ENCODE data around the gene ZNF69. TPM values are rescaled to one million over a fixed set of nuclear protein-coding genes. Genes with fewer than 3 reads are reported as not detected.
"Not testable (repeated sequence)": the region's sequence is repeated elsewhere in the genome, so short reads cannot be mapped to it uniquely, and the experiment has no call there.

Gene ZNF69
- 2.1 TPM for polyA plus RNA-seq

- peak within 1 kb of the TSS; percentile 90 to 97 (median 94) for H3K4me3 Mint-ChIP-seq
- no peaks in the 10 kb centered on the region for H3K36me3 Mint-ChIP-seq
- H3K27me3 Mint-ChIP-seq: peaks cover 4% of the 10 kb centered on the region
- peaks cover 0 to 4% (median 0%) of the 10 kb centered on the region in 3 donors for H3K9me3 Mint-ChIP-seq
- H3K4me1 Mint-ChIP-seq: peaks cover 9 to 18% (median 12%) of the 10 kb centered on the region in 3 donors
- H3K27ac Mint-ChIP-seq: peak within 1 kb of the TSS in 1 of 3 donors; percentile 43
Measured at GRCh38 chr19:11887611-11888531, at the start of gene ZNF69. TSS of gene ZNF69 (plus strand) at chr19:11887782. CDS start at chr19:11887924, 142 bp downstream.

GRCh38 chr19:11843722-11844121 lies 43.9 kb upstream of the ZNF69 start:
- Mint-ChIP-seq H3K36me3 (no peaks in the 10 kb centered on the region), H3K4me1 (peaks cover 6 to 7% (median 6%) of the 10 kb centered on the region in 3 donors), H3K27ac (no peak overlapping the region)

GRCh38 chr19:11847615-11848014 lies 40.0 kb upstream of the ZNF69 start:
- not testable (repeated sequence) for H3K36me3 Mint-ChIP-seq, H3K27me3 Mint-ChIP-seq, H3K9me3 Mint-ChIP-seq
- Mint-ChIP-seq H3K4me3 (peak overlapping the region in 3 of 4 donors; percentile 83 to 95 (median 85)), H3K4me1 (peaks cover 14 to 22% (median 17%) of the 10 kb centered on the region in 3 donors), H3K27ac (peak overlapping the region in 1 of 3 donors; percentile 83)

More at GRCh38 chr19:11843722-11844121, 43.9 kb upstream of the ZNF69 start:
- Mint-ChIP-seq H3K4me3 (no peak overlapping the region), H3K9me3 (peaks cover 0 to 7% (median 0%) of the 10 kb centered on the region in 3 donors), H3K27me3 (peaks cover 2% of the 10 kb centered on the region)

GRCh38 chr19:11848200-11848593 lies 39.4 kb upstream of the ZNF69 start:
- Mint-ChIP-seq H3K9me3 (peaks cover 0 to 3% (median 1%) of the 10 kb centered on the region in 3 donors), H3K27ac (peak overlapping the region; percentile 83 to 97 (median 87)), H3K4me3 (peak overlapping the region; percentile 83 to 97 (median 95)), H3K27me3 (no peaks in the 10 kb centered on the region), H3K4me1 (peaks cover 14 to 22% (median 17%) of the 10 kb centered on the region in 3 donors), H3K36me3 (peaks cover 5% of the 10 kb centered on the region)

GRCh38 chr19:11848594-11849469 lies 38.8 kb upstream of the ZNF69 start, which contains the start of gene ZNF439:
TSS of gene ZNF439 (plus strand) at chr19:11848726. CDS start at chr19:11848868, 142 bp downstream.
- Mint-ChIP-seq H3K36me3 (peaks cover 7% of the 10 kb centered on the region), H3K4me1 (peaks cover 14 to 22% (median 17%) of the 10 kb centered on the region in 3 donors), H3K27ac (peak within 1 kb of the TSS; percentile 83 to 97 (median 87)), H3K9me3 (peaks cover 0 to 1% (median 0%) of the 10 kb centered on the region in 3 donors), H3K27me3 (no peaks in the 10 kb centered on the region), H3K4me3 (peak within 1 kb of the TSS; percentile 83 to 97 (median 95))

GRCh38 chr19:11850289-11850688 lies 37.3 kb upstream of the ZNF69 start:
- H3K27ac Mint-ChIP-seq, H3K9me3 Mint-ChIP-seq, H3K27me3 Mint-ChIP-seq: not testable (repeated sequence)
- peak overlapping the region in 2 of 4 donors; percentile 83 to 97 for H3K4me3 Mint-ChIP-seq
- H3K36me3 Mint-ChIP-seq: peaks cover 11% of the 10 kb centered on the region
- peaks cover 14 to 24% (median 17%) of the 10 kb centered on the region in 3 donors for H3K4me1 Mint-ChIP-seq

- no peaks in the 10 kb centered on the region for H3K27me3 Mint-ChIP-seq
- no peak overlapping the region for H3K4me3 Mint-ChIP-seq
- peak overlapping the region in 1 of 3 donors; percentile 39 for H3K27ac Mint-ChIP-seq
- peaks cover 22% of the 10 kb centered on the region for H3K36me3 Mint-ChIP-seq
- peaks cover 14 to 25% (median 14%) of the 10 kb centered on the region in 3 donors for H3K4me1 Mint-ChIP-seq
- H3K9me3 Mint-ChIP-seq: peaks cover 4 to 21% (median 6%) of the 10 kb centered on the region in 3 donors
Measured at GRCh38 chr19:11853358-11853757, 34.2 kb upstream of the ZNF69 start.

- peaks cover 0 to 8% (median 7%) of the 10 kb centered on the region in 3 donors for H3K4me1 Mint-ChIP-seq
- H3K27me3 Mint-ChIP-seq: no peaks in the 10 kb centered on the region
- H3K27ac Mint-ChIP-seq: no peak overlapping the region
- peaks cover 9 to 39% (median 10%) of the 10 kb centered on the region in 3 donors for H3K9me3 Mint-ChIP-seq
- H3K36me3 Mint-ChIP-seq: peaks cover 21% of the 10 kb centered on the region
- peak overlapping the region in 1 of 4 donors; percentile 9 for H3K4me3 Mint-ChIP-seq
Measured at GRCh38 chr19:11856596-11857250, 30.9 kb upstream of the ZNF69 start.

- peaks cover 10 to 50% (median 26%) of the 10 kb centered on the region in 3 donors for H3K9me3 Mint-ChIP-seq
- H3K4me1 Mint-ChIP-seq: peaks cover 0 to 5% (median 2%) of the 10 kb centered on the region in 3 donors
- no peak overlapping the region for H3K27ac Mint-ChIP-seq
- peaks cover 39% of the 10 kb centered on the region for H3K36me3 Mint-ChIP-seq
- H3K4me3 Mint-ChIP-seq: no peak overlapping the region
- H3K27me3 Mint-ChIP-seq: no peaks in the 10 kb centered on the region
Measured at GRCh38 chr19:11860721-11861120, 26.9 kb upstream of the ZNF69 start.

GRCh38 chr19:11861301-11861700 lies 26.3 kb upstream of the ZNF69 start:
- Mint-ChIP-seq H3K27me3 (no peaks in the 10 kb centered on the region), H3K4me3 (no peak overlapping the region), H3K36me3 (peaks cover 35% of the 10 kb centered on the region)

GRCh38 chr19:11867766-11868165 lies 19.8 kb upstream of the ZNF69 start:
- Mint-ChIP-seq H3K36me3 (peaks cover 35% of the 10 kb centered on the region), H3K9me3 (peaks cover 10 to 49% (median 38%) of the 10 kb centered on the region in 3 donors)
- H3K4me3 Mint-ChIP-seq, H3K4me1 Mint-ChIP-seq, H3K27me3 Mint-ChIP-seq, H3K27ac Mint-ChIP-seq: not testable (repeated sequence)

More at GRCh38 chr19:11861301-11861700, 26.3 kb upstream of the ZNF69 start:
- H3K27ac Mint-ChIP-seq: no peak overlapping the region
- peaks cover 10 to 46% (median 31%) of the 10 kb centered on the region in 3 donors for H3K9me3 Mint-ChIP-seq
- peaks cover 0 to 5% (median 2%) of the 10 kb centered on the region in 3 donors for H3K4me1 Mint-ChIP-seq

- peaks cover 0 to 2% (median 2%) of the 10 kb centered on the region in 3 donors for H3K4me1 Mint-ChIP-seq
- peaks cover 33% of the 10 kb centered on the region for H3K36me3 Mint-ChIP-seq
- H3K27me3 Mint-ChIP-seq: no peaks in the 10 kb centered on the region
- H3K27ac Mint-ChIP-seq: no peak overlapping the region
- H3K9me3 Mint-ChIP-seq: peaks cover 10 to 49% (median 37%) of the 10 kb centered on the region in 3 donors
- no peak overlapping the region for H3K4me3 Mint-ChIP-seq
Measured at GRCh38 chr19:11868188-11868587, 19.4 kb upstream of the ZNF69 start.

GRCh38 chr19:11872624-11873023 lies 15.0 kb upstream of the ZNF69 start:
- H3K27me3 Mint-ChIP-seq: no peaks in the 10 kb centered on the region
- peaks cover 0 to 2% (median 0%) of the 10 kb centered on the region in 3 donors for H3K4me1 Mint-ChIP-seq
- H3K27ac Mint-ChIP-seq: no peak overlapping the region
- H3K4me3 Mint-ChIP-seq: no peak overlapping the region
- H3K9me3 Mint-ChIP-seq: peaks cover 5 to 32% (median 23%) of the 10 kb centered on the region in 3 donors
- peaks cover 8% of the 10 kb centered on the region for H3K36me3 Mint-ChIP-seq

GRCh38 chr19:11873762-11874161 lies 13.8 kb upstream of the ZNF69 start:
- Mint-ChIP-seq H3K27me3 (no peaks in the 10 kb centered on the region), H3K27ac (no peak overlapping the region), H3K36me3 (peaks cover 2% of the 10 kb centered on the region), H3K4me3 (no peak overlapping the region), H3K4me1 (peaks cover 0 to 2% (median 0%) of the 10 kb centered on the region in 3 donors), H3K9me3 (peaks cover 0 to 23% (median 14%) of the 10 kb centered on the region in 3 donors)

All from IgD-negative memory B cell (primary cell).